DMS 273 (cell line): ENCODE results near the gene RHOU.

Source experiments
- DNase-seq: peaks from one replicate; lab custom pipeline; 2025; ENCODE audit not compliant: unreplicated experiment; lab: John Stamatoyannopoulos, UW

RHOU gene

GRCh38 chr1:228736844-228737445 is 1.7 kb downstream of the RHOU start:
- DNase-seq, result no peak

GRCh38 chr1:228737601-228738041 is 2.3 kb downstream of the RHOU start:
- no peak for DNase-seq

GRCh38 chr1:228739826-228740225 is 4.5 kb downstream of the RHOU start:
- DNase-seq, result no peak

- DNase-seq, result no peak
Measured at GRCh38 chr1:228740543-228741317, 5.5 kb downstream of the RHOU start.

GRCh38 chr1:228742281-228742860 is 7.1 kb downstream of the RHOU start:
- no peak for DNase-seq

- DNase-seq, result no peak
Measured at GRCh38 chr1:228743405-228743804, 8.1 kb downstream of the RHOU start.

GRCh38 chr1:228744356-228744755 is 9.1 kb downstream of the RHOU start:
- DNase-seq, result no peak

- no peak for DNase-seq
Measured at GRCh38 chr1:228744918-228745317, 9.6 kb downstream of the RHOU start.

GRCh38 chr1:228745497-228745896 is 10.2 kb downstream of the RHOU start:
- DNase-seq, result no peak

- no peak for DNase-seq
Measured at GRCh38 chr1:228747301-228747935, 12.1 kb downstream of the RHOU start.

GRCh38 chr1:228748029-228748428 is 12.8 kb downstream of the RHOU start:
- DNase-seq, result no peak

GRCh38 chr1:228748431-228748830 is 13.2 kb downstream of the RHOU start:
- no peak for DNase-seq

GRCh38 chr1:228749765-228750164 is 14.5 kb downstream of the RHOU start:
- DNase-seq, result no peak

GRCh38 chr1:228750915-228751314 is 15.6 kb downstream of the RHOU start:
- no peak for DNase-seq

GRCh38 chr1:228751360-228752098 is 16.2 kb downstream of the RHOU start:
- no peak for DNase-seq

GRCh38 chr1:228752258-228752657 is 17.0 kb downstream of the RHOU start:
- no peak for DNase-seq

GRCh38 chr1:228752675-228753265 is 17.5 kb downstream of the RHOU start:
- no peak for DNase-seq

- no peak for DNase-seq
Measured at GRCh38 chr1:228753287-228753686, 18.0 kb downstream of the RHOU start.

GRCh38 chr1:228753786-228754360 is 18.6 kb downstream of the RHOU start:
- no peak for DNase-seq

- DNase-seq, result no peak
Measured at GRCh38 chr1:228754646-228755268, 19.5 kb downstream of the RHOU start.
